Measurements from ENCODE around the gene TLN1. TPM values are rescaled to one million over a fixed set of nuclear protein-coding genes. Genes with fewer than 3 reads are reported as not detected.

Gene TLN1
- total and polyA plus RNA-seq, 10 of the 15 experiments (the other 5 are each of a cell fraction or from before 2014, with no cell fraction given): 11.6 to 305 (median 71.9) TPM

- no peak overlapping the region for H2AFZ ChIP-seq (ENCODE audit: control insufficient read depth, low read depth, low read length)
- in situ Hi-C loops (cut with MboI) (no loop called here), intact Hi-C loops (cut with micrococcal nuclease; ENCODE audit: unreplicated experiment) (no loop called here)
- no peak overlapping the region for H3K27ac ChIP-seq (ENCODE audit: control insufficient read depth, insufficient read depth)
- no peak overlapping the region for H3K9ac ChIP-seq (ENCODE audit: control insufficient read depth, insufficient read depth, low read length)
- H3K9me3 ChIP-seq (replicated peaks; ENCODE audit: control insufficient read depth, insufficient read depth, low read length): no peaks in the 10 kb centered on the region
- ChIA-PET SMC1A (ENCODE audit: uncharacterized antibody, unreplicated experiment) (interaction anchor here (2.2 kb wide), 1 partner anchor 22 kb away, joined by 5 read pairs; no protein-coding TSS in a partner anchor), CTCF (interaction anchor here (1.4 to 4.1 kb wide), 2 partner anchors 9 to 36 kb away, joined by 3 to 33 read pairs; no protein-coding TSS in a partner anchor), POLR2A (interaction anchor here (0.8 kb wide), 1 partner anchor 9 kb away, joined by 3 read pairs; no protein-coding TSS in a partner anchor), RAD21 (ENCODE audit: unreplicated experiment) (no interaction called here)
- DNase-seq (ENCODE audit: low read depth, low spot score): no peak
- no peak for TF ChIP-seq RELA (IDR thresholded peaks at IDR 0.05; ENCODE audit: borderline replicate concordance, partially characterized antibody)
- TF ChIP-seq TAF1 (IDR thresholded peaks at IDR 0.05; ENCODE audit: borderline replicate concordance, low read depth, low read length): no peak
- no peak for TF ChIP-seq SUPT20H (IDR thresholded peaks at IDR 0.05; ENCODE audit: borderline replicate concordance, control insufficient read depth, low read depth, low read length)
- no peak for TF ChIP-seq POU2F2 (IDR thresholded peaks at IDR 0.05; ENCODE audit: borderline replicate concordance, low read depth, low read length)
- no peak for TF ChIP-seq IRF5 (IDR thresholded peaks at IDR 0.05; ENCODE audit: borderline replicate concordance)
- no peak for TF ChIP-seq MEF2B (IDR thresholded peaks at IDR 0.05; ENCODE audit: partially characterized antibody, poor library complexity, severe bottlenecking)
- no peak for TF ChIP-seq ZNF24 (IDR thresholded peaks at IDR 0.05)
- TF ChIP-seq BCL3 (IDR thresholded peaks at IDR 0.05; ENCODE audit: borderline replicate concordance, insufficient read depth, low read depth, low read length, poor library complexity, severe bottlenecking): no peak
- TF ChIP-seq BMI1 (IDR thresholded peaks at IDR 0.05; ENCODE audit: borderline replicate concordance): no peak
- TF ChIP-seq JUNB (IDR thresholded peaks at IDR 0.05): no peak
- TF ChIP-seq RAD51 (IDR thresholded peaks at IDR 0.05): no peak
- no peak for TF ChIP-seq SP1 (IDR thresholded peaks at IDR 0.05; ENCODE audit: low read depth, low read length)
- FAIRE-seq: no peak
- no peak overlapping the region for H3K4me3 ChIP-seq
- ATAC-seq: no peak
- WGBS (ENCODE audit: insufficient coverage, insufficient replicate concordance, low lambda C conversion rate, missing lambda C conversion rate): 91% methylated on average over 7 of the region's 7 CpGs
- H3K4me1 ChIP-seq (ENCODE audit: control insufficient read depth, insufficient read depth, low read length): no peaks in the 10 kb centered on the region
- H3K79me2 ChIP-seq (ENCODE audit: control insufficient read depth, insufficient read depth, low read length): no peaks in the 10 kb centered on the region
- no peaks in the 10 kb centered on the region for H4K20me1 ChIP-seq (ENCODE audit: control insufficient read depth, insufficient read depth)
- peaks cover 56 to 64% of the 10 kb centered on the region in 2 experiments for H3K36me3 ChIP-seq (ENCODE audit: control insufficient read depth in 2 of 2, insufficient read depth in 2 of 2, low read length in 1 of 2)
- TSS peak; percentile 47 for BruUV-seq (replicated peaks)
- H3K4me2 ChIP-seq (ENCODE audit: control insufficient read depth, insufficient read depth): no peak overlapping the region
- no peaks in the 10 kb centered on the region for H3K27me3 ChIP-seq (replicated peaks in 1 of 2; ENCODE audit: control insufficient read depth in 2 of 2, insufficient read depth in 2 of 2, low read length in 1 of 2)
Measured at GRCh38 chr9:35705836-35706430, 26.1 kb downstream of the TLN1 start.
